Central memory CD4-positive, alpha-beta T cell (primary cell): ENCODE results near the gene WDR70.

Source experiments
- DNase-seq: peaks from one replicate; pipeline ENCODE4 v3.0.0; 2022

The WDR70 gene

DNA sequence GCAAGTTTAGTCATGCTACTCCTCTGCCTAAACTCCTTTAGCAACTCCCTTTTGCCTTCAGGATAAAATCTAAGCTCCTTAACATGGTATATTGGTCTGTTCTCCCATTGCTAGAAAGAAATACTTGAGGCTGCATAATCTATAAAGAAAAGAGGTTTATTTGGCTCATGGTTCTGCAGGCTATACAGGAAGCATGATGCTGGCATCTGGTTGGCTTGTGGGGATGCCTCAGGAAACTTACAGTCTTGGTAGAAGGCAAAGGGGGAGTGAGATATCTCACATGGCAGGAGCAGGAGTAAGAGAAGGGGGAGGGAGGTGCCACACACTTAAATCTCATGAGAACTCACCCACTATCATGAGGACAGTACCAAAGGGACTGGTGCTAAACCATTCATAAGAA is 315.7 kb downstream of the WDR70 start:
- no peak for DNase-seq

DNA sequence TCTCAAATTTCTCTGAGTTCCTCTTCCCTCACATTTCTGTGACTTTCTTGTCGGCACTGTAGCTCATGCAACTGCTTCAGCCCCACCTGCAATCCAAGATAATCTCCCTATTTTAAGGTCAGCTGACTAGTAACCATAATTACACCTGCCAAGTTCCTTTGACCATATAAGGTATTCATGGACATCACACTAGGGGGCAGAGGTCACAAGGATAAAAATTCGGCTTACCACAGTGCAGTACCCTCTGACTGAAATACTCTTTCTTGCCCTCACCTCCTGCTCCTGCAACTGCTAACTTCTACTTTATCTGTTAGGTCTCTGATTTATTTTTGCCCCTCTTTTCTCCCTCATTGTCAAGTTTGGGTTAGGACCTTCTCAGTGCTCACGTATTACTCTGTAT is 316.5 kb downstream of the WDR70 start:
- no peak for DNase-seq

DNA sequence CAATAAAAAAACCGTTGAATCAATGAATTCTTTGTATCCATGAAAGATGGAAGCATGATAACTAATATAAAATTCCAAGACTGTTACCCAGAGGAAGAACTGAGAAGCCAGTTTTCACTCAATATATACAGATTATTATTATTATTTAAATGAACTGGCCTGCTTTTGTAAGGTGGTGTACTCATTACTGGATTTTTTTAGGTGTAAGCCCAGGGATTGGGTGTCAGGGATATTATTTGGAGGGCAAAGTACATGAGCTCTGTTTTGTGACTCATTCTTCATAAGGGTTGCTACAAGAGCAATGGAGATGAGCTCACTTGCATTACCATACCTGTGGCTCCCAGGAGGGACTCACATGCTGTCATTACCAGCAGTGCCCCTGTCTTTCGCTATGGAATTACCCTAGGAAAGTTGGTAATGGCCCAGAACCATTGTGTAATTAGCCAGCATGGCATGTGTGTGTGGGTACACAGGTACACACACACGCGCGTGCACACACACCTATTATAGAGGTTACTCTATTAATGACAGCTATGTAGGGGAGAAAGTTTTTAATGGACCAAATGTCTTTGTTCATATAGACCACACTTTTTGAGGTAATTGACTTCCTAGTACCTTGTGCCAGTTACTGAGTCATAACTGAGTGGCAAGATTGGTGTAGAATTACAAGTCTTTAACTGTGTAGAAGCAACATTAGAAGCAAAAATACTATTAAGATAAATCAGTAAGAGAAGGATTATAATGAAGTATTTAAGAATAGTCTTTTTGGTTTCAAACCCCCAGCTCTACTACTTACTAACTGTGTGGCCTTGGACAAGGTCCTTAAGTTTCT is 317.3 kb downstream of the WDR70 start:
- no peak for DNase-seq

DNA sequence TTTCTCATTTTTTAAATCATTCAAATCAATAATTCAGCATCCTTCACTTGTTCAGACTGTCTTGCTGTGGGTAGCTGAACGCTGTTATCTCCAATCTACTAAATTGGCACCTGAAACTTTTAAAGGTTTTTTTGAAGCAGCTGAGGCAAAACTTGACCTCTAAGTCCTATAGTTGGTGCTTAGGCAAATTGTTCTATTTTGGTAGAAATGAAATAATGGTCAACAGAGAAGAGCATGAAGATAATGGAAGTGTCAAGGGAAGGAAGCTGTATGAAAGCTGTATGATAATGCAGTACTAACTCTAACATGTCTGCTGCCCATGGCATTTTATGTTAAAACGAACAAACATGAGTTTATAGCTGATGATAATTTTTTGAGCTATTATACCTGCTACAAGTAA is 322.8 kb downstream of the WDR70 start:
- no peak for DNase-seq

DNA sequence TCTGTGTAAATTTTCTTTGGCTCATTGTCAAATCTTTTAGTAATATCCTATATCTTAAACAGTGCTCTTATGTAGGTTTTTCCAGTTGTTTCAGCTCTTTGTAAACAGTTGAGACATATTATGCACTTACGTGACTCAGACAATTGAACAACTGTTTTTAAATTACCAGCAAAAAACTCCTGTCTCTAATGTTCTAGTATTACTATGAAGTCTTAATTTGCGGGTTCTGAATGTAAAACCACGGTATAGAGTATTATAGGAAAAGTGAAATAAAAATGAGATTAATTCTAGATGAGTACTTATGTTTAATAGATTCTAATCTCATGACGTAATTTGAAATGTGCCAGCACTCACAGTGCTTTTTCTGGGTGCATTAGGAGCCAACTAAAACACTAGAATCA is 324.7 kb downstream of the WDR70 start:
- no peak for DNase-seq

DNA sequence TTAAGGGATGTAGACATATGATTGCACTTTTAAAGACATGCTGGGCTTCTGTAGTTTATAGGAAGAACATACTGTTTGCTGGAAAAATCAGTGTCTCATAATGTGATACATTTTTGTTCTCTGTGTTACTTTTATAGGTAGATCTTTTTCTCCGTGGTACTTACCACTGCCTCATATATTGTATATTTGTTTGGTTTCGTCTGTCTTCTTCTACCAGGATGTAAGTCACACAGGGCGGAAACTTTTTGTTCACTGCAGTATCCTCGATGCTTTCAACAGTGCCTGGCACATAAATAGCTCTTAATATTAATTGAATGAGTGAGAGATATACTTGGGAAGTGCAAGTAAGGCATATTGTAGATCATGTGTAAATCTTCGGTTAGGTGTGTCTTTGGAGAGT is 325.3 kb downstream of the WDR70 start:
- no peak for DNase-seq

DNA sequence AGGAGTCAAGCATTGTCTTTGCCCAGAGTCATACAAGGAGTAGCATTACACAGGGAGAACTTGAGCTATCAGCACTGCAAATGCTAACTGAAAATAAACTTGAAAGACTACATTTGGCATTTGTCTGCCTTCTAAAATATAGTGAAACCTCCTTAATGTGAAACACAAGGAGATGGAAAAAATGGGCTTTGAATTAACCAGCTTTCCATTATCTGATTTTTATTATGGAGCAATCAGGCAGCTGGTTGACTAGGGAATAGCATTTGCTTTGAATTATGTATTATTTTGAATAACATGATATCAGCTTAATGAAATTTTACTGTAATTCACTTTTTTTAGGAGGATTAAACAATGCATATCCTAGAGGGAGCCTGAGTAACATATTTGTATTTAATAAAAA is 329.9 kb downstream of the WDR70 start:
- no peak for DNase-seq

DNA sequence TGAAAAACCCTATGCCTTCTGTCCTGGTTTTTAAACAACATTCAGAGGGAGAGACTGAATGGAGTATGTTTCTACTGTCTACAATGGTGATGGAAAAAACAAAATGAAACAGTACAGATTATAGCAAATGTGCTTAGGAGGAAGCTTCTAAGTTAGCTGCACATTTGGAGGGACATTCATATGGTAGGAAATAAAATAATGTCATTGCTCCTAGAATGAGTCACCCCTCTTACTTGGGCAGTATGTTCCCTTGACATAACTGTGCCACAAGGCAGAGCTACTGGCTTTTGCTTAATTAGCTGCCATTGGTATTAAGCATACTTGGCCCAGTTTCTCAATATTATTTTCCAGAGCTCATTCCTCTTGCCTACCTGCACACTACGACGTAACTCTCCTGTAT is 331.8 kb downstream of the WDR70 start:
- DNase-seq, result no peak

DNA sequence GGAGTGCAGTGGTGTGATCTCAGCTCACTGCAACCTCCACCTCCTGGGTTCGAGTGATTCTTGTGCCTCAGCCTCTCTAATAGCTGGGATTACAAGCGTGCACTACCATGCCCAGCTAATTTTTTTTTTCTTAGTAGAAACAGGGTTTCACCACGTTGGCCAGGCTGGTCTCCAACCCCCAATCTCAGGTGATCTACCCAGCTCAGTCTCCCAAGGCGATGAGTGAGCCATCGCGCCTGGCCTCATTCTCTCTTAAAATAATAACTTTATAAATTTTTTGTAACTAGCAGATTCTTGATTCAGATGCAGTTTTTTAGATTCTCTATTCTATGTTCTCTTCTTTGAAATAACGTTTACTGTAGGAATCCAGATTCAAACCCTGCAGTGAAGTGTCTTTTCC is 333.6 kb downstream of the WDR70 start:
- DNase-seq, result no peak

DNA sequence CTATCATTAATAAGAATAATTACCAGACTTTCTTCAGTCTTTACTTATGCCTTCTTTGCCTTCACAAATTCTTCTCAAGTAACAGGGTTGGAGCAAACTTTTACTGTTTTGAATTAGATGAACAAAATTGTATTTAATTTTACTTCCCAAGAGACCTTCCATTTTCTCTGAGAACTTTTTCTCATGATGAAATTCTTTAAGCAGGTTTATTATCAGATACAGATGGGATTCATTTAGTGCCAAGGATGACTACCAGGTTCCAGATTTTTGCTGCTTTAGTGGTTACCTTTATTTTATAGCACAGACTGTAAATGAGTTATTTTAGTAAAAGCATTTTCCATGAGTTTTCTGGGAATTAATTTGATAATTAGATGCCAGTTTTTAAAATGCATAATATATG is 335.6 kb downstream of the WDR70 start:
- DNase-seq, result no peak

DNA sequence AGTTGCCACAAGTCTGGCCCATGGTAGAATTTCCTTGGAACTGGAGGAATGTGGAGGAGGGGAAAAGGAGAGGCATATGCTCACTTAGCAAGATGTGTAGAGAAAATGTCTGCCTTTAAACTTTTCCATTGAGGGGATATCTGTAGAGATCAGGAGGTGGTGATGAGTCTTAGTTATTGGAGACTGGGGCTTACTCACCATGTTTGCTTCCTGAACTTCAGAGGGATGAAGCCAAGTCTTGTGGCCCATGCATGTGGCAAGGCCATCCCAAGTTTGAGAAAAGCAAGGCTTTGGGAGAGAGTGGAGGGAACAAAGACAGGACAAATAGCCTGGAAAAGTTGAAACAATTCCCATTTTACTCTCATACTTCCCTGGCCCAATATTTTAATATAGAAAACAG is 336.2 kb downstream of the WDR70 start:
- DNase-seq, result no peak

DNA sequence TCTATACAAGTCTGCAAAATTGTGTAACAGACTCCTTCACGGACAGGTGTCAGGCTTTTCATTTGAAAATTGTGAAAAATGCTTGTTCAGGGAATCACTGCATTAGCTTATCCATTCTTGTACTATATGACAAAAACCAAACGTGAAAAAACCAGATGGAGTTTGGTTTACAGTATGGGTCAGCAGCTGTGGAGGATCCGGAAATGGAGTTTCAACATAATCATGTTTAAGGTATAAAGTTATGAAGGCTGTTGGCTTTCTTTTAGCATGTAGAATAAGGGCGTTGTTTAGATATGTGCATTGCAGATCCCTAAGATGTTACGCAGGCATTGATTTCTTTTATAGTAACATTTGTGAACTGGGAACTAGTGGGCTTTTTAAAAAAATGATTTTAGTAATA is 336.9 kb downstream of the WDR70 start:
- DNase-seq, result no peak

DNA sequence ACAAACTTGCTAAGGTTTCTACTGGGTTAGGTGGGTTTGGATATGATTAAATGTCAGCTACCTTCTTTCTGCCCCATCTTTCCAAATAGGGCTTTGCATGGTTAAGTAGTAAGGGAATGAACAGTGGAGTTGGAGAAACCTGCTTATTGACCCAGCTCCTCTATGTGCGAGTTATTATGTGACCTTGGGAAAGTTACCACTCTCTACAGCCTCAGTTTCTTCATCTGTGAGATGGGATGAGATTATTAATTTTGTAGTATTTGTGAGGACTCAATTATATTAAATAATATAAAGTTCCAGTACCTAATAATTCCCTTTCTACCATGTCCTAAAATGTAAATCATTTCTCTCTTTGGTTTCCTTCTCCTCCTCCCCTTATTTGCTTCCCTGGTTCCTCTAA is 337.3 kb downstream of the WDR70 start:
- DNase-seq, result no peak

DNA sequence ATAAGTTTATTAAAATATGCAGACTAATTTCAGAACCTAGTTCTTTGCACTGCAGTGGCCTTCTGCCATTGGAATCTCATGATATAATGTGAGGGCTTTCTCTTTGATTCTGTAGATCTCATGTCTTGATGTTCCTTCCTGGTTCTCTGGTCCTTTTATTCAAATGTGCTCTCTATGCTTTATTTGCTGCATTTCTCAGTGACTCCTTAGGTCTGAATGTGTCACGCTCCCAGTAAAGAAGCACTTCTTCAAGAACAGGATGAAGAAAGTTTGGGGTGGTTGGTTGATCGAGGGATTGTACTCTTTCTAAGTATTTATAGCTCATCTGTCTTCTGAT is 338.1 kb downstream of the WDR70 start:
- DNase-seq, result no peak

DNA sequence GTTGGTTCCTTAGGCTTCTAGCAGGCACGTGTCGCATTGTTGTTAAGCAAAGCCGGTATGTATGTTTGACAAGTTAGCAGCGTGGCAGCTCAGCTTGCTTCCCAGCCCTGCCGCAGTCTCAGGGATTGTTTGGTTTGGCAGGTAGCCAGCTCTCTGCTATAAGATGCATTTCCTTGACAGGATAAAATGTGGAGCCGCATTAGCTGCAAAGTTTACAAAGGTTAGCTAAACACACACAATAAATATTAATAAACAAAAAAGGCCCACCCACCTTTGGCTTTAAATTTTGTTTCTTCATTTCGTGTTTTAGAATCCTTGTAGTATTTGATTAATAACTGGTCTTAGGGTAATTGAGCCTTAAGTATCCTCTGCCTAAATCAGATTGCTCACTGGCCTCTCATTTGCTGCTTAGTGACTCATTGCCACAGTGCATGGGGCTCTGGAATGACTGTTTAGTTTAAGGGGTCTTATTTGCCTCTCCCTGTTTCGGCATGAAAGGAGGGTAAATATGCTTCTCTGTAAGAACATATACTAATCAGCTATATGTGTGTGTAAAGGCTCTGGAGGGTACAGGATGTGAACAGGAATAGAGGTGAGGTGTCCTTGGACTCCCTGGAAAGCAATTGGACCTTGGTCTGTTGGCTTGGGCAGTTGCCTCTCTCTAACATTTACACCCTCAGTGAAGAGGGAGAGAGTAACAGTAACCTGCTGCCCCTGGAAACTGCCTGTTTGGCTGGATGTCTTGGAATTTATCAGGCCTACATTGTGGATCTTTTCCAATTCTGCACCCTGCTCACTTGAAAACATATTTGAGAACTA is 338.7 kb downstream of the WDR70 start:
- DNase-seq, result no peak

DNA sequence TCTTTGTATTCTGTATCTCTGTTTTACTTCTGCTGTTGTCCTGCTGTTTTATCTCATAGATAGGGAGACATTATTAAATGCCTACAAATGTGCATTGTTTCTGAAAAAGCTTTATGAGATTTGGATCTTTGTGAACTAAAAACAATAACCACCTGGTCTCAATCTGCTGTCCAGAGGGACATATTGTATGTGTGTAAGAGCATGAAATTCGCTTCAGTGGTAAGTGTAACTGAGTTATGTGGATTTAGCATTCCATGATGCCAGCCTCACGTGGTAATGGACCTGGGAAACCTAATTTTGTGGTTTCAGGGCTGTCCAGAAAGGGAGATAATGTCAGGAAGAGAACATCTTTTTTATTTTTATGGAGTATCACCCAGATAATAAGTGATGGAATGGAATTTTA is 341.4 kb downstream of the WDR70 start:
- DNase-seq, result no peak

DNA sequence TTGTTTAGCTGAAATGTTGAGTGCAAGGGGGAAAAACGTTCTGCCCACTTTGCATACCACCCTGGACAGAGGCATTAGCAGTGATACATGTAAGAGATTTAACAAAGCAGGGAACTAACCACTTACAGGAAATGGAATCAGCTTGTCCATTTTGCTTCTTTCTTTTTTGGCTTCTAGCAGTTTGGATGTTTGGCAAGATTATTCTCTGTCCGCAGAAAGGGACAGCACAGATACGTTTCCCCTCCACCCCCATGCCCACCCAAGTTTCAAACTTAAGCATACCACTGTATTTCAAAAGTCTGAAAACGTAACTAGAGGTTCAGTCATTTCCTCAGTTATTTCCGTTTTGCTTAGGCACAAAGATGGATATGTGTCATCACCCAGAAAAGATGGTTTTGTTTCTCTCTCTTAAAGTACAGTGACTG is 342.3 kb downstream of the WDR70 start:
- no peak for DNase-seq

DNA sequence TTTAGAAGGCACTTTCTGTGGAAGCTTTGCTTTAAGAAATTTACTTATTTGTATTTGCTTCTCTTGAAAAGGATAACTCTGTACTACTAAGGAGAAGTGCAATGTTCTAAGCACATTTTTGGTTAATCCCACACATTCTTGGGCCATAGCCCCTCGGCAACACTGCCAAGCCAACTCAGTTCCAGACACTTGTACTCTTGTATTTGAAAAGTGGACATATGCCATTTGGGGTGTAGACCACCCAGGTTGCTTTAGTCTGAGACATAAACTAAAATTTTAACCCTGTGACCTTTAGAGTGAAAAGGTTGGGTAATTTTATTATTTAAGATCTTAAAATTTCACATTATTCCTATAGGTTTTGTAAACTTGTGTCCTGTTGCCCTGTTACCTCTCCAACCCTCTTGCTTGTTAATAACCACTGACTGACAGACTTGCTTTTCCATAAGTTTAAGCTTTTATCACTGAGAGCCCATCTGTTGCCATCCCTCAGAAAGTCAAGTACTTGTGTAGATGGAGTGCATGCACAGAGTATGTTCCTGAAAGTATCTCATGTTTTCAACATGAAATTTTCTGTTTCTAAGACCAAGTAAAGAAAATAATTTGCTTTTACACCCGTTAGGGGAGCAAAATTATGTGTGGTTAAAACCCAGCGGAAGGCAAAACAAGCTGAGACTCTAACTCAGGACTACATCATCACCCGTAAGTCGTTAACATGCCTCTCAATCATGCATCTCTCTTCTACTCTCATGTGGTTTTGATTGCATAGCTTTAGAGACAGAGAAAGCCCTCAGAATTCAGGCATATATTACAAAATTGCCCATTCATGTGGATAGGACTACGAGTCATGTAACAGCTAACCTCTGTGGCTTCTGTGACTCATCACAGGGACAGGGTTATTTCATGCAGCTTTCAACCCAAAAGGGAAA is 343.4 kb downstream of the WDR70 start:
- DNase-seq, result no peak

DNA sequence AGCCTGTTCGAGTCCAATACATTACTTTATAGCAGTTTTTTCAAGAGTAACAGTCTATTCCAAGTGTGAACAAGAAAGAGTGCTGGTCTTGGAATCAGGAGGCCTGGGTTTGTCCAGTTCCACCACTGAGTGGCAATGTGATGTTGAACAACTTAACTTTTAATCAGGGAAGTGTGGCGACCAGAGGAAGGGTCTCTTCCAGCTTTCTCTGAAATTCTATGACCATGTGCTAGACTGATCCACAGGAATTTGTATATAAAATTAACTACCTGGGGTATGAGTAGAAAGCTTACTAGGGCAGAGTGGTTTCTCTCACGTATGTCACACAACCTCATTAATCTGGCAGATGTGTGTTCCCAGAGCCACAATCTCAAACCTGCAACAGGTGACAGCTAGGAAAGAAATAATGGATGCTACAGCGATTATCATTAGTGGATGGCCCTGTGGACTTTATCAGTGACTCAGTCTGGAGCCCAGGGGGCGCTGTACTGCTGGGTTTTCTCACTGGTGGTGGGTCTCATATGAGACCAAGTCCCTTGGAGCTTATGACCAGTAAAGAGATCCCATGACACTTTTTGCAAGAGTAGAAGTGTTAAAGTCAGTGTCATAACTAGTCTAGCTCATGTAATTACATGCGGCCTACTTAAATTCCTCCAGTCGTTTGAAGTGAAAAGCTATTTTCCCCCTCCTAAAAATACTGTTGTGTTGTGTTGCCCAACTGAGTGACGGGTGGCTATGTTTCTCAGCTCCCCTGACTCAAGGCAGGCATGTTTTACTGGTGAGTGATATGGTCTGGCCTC is 344.2 kb downstream of the WDR70 start:
- DNase-seq, result no peak

DNA sequence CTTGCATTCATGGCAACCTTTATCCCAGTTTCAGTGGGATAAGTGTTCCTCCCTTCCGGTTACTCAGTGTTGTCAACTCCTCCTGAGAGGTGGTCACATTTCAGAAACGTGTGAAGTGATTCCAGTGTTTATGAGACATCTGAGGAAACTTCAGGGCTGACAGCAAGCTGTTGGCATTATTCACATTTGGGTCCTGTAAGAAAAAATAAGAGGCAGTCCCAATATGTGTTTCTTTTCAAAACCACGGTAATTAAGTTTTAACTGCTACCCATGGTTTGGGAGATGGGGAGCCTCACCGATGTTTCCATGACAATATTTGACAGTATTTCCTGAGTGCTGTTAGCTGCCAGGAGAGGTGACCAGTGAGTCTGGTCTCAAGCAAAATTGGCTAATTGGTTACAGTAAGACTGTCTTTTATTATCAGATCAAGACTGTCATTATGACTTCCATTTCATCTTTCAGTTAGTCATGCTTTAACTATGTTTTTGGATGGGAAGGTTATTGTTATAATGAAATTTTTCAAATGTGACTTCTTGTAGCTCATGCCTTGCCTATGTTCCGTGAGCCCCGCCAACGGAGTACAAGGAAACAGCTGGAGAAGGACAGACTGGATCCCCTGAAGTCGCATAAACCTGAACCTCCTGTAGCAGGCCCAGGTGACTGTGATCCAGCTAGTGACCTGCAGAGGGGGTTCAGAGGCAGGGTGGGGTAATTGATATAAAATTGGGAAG is 345.4 kb downstream of the WDR70 start:
- DNase-seq, result no peak

DNA sequence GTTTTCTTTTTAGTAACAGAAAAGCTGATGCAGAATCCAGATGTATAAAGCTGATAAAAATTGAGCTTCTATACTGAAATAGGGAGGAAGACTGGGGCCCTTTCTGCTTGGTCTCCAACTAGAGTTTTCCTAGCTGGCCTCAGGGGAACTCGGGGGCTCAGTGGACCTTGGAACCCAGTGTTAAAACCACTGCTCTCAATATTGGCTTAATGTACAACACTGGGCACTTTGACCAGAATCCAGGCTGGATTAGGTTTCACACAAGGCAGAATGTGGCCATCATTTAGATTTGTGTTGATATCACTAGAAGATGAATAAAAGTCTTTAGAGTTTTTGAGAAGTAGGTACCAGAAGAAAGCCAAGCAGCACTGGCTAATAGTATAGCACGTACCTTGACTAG is 346.1 kb downstream of the WDR70 start:
- DNase-seq, result no peak

DNA sequence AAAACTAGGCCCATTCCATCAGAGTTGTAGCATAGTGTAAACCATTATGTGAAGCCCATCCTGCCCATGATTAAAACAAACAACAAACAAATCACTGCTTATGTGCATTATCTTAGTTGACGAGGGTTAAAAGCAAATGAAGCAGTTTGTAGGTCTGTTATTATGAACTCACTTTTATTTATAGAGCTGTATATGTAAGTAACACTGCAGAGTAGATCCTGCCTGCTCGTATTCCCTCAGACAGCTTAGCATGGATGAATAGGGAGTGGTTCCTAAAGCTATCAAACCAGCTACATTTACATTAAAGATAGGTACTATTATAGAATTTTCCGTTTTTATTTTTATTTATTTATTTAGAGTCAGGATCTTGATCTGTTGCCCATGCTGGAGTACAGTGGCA is 348.1 kb downstream of the WDR70 start:
- no peak for DNase-seq
